Activated gamma-delta T cell (primary cell): Measurements from ENCODE around the gene NT5M.
A peak's percentile ranks its signal among the peaks of the same experiment; 100 is the strongest.

ENCODE experiments used
- DNase-seq: peaks from one replicate; lab custom pipeline; 2025; lab: John Stamatoyannopoulos, UW

NT5M gene

DNA sequence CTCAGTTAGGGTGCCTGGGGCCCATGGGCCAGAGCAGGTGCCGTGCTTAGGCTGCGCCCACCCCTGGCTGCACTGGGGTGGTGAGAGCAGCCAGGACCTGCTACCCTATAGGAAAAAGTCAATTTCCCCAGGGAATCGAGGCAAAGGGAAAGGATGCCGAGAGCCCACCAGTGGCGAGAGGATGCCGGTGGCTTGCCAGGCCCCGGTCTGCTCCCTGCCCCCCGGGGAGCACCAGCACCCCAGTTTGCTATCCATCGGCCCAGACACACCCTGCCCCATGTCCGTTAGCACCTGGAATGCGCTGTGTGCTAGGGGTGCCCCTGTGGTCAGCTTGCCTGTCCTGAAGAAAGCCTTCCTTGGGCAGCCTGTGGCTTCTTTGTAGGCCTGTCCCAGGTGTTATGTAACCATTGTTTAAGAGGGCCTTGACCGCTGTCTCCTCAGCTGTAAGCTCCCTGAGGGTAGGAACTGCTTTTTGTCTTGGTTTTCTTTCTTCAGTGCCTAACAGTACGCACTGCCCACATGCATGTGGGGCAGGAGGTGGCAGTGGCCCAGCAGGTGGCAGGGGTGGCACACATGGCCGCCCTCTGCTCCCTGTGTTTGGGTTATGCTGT is 40.8 kb downstream of the NT5M start:
- no peak for DNase-seq

DNA sequence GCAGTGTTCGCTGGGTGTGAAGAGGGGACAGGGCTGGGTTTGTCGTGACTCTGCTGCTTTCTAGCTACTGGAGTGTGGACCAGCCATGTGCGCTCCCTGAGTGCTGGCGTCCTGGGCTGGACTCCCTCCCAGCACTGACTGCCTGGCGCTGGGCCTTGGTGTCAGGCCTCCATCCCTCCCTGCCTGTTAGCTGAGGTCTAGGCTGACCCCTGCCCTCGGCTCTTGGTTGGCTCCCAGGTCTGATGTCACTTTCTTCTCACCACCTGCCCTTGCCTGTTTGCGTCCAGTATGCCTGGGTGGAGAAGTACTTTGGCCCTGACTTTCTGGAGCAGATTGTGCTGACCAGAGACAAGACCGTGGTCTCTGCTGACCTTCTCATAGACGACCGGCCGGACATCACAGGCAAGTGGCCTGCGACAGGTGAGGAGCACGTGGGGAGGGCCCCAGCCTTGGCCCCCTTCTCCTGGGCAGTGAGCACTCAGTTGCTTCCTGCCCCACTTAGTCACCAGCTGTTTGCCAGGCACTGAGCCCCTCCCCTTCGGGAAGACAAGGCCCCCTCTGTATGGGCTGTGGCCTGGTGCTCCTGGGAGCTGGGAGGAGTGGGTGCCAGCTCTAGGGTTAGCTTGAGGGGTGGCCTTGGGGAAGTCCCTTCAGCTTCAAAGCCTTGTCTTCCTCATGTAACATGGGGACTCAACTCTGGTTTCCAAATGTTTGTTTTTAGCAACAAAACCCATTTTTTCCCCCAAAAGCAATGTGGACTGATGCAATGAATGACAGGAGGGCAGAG is 41.5 kb downstream of the NT5M start:
- DNase-seq, result no peak

DNA sequence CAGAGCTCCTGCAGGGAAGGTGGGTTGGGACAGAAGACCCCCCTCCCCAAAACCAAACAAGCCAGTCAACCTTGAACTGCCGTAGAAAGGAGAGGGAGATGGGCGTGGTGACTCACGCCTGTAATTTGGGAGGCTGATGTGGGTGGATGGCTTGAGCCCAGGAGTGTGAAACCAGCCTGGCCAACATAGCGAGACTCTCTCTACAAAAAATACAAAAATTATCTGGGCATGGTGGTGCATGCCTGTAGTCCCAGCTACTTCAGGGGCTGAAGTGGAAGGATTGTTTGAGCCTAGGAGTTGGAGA is 42.1 kb downstream of the NT5M start:
- no peak for DNase-seq

DNA sequence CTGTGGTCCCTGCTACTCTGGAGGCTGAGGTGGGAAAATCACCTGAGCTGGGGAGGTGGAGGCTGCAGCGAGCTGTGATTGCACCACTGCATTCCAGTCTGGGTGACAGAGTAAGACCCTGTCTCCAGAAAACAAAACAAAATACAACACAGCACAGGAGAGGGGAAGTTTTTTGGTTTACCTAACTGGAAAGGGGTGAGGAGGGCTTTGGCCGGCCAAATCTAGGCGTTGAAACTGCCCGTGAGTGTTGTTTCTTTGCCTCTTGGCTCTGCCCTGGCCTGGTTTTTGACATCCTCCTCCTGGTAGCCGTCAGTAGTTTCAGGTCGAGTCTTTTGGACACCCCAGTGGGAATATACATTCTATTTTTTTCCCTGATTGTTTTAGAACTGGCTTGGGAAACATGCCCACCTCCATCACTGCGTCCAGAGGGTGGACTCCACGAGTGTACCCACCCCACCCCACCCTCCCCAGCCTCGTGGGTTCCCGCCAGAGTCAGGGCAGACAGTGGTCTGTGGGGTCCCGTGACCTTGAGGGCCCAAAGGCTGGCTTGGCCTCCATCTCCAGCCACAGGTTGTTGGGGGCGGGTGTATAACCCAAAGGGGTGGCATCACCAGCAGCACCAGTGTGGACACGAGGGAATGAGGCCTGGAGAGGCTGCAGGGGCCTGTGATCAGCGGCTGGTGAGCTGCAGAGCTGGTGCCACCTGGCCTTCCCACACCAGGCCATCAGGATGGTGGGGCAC is 42.7 kb downstream of the NT5M start:
- no peak for DNase-seq

DNA sequence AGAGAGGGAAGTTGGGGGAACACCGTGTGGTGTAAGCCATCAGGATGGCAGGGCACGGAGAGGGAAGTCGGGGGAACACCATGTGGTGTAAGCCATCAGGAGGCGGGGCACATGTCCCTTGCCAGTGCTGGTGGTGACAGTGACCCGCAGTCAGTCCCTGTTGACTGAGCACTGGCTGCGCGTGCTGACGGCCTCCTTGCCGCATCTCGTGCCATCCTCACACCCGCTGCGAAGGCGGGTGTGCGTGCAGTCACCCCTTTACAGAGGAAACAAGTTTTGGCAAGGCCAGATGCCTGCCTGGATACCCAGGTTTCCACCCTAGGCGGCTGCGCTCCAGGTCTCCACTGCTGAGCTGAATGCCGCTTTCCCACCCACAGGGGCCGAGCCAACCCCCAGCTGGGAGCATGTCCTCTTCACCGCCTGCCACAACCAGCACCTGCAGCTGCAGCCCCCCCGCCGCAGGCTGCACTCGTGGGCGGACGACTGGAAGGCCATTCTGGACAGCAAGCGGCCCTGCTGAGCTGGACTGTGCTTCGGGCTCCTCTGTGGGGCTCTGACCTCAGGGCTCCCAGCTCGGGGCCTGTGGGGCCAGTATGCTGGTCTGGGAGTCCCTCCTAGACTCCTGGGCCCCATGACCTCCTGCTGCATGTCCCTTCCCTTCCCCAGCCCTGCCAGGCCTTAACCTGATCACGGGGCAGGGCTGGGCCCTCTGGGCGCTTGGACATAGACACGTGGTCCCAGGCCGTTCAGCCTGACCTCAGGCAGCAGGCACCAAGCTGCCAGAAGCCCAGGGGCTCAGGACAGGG is 43.5 kb downstream of the NT5M start:
- DNase-seq, result no peak

DNA sequence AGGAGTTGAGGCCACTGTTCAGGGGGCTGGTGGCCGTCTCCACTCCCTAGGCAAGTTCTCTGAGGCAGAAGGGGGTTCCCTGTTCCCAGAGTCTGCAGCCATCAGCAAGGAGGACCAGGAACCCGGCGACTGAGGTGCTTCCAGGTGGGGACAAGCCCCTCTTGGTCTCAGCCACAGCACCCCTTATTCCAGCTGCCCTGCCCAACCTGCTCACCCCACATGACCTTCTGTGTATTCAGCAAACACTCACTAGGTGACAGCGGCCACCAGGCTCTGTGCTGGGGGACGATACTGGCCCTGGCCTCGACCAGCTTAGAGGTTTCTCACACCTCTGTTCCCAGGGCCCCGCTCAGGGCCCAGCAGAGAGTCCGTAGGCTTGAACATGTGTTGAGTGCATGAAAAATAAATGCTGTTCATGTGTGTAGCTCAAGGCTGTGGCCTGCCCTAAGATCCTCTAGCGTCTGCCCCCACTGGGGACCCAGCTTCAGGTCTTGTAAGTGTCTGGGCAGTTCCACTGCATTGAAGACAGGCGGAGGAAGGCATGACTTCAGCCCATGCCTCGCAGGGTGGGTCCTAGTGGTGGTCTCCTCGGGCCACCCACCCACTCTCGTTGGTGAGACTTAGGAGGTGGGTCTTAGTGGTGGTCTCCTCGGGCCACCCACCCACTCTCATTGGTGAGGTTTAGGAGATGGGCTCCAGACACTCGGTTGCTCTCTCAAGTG is 44.2 kb downstream of the NT5M start:
- no peak for DNase-seq

DNA sequence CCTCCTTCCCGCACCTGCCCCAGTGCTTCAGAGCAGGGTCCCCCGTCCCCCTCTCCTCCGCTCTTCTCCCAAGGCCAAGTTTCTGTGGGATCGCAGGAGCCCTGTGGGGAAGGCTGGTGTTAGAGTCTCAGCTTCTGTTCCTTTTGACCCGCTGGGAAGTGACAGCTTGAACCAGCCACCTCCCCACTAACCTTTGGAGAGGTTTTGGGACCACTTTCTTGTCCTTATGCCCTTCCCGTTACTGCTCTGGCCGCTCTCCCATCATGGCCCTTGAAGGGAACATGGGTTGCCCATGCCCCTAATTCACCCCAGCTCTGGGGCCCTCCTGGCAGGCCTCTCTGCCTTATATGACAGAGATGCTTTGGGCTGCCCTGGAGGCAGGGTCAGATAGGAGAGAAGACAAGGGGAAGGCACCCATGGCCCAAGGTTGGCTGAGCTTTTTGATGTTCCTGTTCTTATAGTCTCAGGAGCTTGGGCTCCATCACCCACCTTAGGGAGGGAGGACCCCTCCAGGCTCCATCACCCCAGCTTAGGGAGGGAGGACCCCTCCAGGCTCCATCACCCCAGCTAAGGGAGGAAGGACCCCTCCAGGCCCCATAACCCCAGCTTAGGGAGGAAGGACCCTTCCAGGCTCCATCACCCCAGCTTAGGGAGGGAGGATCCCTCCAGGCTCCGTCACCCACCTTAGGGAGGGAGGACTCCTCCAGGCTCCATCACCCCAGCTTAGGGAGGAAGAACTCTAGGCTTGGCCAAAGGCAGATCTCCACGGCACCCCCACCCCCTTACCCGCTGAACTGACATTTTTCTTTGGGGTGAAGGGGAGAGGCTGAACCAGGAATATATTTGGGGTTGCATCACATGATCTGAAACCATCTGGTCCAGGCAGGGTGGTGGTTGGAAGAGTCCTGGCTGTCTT is 45.0 kb downstream of the NT5M start:
- DNase-seq, result no peak

DNA sequence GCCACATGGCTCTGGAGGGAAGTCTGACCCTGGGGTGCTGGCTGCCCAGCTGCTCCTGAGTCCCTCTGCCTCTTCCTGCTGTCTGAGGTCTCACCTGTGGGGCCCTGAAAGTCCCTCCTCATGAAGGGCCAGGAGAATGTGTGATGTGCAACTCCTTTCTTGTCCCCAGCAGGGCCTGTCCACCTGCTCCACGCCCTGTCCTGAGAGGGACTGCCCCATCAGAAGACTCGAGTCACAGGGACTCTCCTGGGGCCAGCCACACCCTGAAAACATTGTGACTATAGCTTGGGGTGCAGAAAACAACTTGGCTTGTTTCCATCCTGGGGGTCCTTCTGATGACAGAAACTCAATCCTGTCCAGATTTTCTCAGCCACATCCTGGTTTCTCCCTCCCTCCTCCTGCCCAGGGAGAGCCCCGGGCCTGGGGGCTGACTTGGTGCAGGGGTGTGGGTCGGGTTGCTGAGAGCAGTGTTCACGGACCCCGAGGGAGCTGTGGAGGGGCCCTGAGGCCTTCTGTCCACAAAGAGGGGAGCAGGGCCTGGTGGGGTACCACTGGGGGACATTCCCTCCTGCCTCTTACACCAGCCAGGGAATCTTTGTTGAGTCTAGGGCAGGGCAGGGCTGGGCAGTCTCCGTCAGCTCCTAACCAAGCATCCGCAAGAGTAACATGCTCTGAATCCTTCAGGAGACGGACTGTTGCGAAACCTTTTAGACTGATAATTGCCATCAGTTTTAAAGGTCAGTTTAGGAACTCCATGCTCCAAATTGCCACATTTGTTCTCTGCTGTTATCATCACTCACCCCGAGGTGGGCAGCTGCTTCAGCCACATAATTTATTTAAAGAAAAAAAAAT is 45.9 kb downstream of the NT5M start:
- DNase-seq, result no peak

DNA sequence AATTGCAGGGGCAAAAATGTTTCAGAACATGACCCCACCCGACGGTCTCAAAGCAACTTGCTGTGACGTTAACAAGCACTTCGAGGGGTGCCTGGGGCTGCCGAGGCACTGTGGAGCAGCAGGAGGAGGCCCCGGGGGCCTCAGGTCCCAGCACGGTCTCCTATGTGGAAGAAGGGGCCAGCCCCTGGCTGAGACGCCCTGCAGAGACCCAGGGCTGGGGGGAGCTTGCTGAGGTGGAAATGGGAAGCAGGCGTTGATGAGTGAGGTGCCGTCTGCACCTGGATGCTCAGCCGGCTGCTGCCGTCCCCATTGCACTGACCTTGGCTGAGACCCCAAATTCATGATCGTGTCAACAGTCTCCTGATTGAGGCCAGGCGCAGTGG is 46.5 kb downstream of the NT5M start:
- DNase-seq, result no peak

DNA sequence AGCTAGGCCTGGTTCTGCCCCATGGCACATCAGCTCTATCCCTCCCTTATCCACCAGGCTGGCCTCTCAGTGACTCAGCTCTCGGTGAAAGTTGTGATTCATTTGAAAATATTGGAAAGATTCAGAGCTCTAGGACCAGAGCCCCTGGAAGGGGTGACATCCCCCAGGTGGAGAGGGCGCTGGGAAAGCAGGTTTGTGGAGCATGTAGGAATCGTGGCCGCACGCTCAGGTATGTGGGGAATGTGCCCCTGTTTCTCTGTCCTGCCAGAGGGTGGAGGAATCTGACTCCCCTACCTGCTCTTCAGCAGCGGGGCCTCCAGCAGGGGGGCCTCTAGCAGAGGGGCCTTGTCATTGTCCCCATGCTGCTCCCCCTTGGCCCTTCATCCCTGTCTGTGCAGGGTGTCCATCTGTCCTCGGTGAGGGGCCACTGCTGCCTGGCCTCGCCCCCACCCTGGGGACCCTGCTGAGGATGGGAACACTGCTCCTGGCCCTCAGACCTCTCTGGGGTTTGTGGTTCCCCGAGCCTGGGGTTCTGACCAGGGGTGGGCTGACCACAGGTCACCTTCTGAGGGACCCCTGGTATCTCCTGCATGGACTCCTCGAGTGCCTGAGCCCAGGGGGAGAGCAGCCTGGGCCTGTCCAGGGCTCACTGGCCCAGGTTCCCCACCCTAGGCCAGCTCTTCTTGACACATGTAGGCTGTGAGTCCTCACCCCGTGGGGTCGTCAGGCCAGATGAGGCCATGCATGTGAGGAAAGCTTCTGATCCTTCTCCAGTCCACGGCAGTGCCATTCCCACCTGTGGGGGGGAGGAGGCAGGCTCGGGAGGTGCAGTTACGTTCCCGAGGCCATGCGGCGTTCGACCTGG is 47.5 kb downstream of the NT5M start:
- no peak for DNase-seq

DNA sequence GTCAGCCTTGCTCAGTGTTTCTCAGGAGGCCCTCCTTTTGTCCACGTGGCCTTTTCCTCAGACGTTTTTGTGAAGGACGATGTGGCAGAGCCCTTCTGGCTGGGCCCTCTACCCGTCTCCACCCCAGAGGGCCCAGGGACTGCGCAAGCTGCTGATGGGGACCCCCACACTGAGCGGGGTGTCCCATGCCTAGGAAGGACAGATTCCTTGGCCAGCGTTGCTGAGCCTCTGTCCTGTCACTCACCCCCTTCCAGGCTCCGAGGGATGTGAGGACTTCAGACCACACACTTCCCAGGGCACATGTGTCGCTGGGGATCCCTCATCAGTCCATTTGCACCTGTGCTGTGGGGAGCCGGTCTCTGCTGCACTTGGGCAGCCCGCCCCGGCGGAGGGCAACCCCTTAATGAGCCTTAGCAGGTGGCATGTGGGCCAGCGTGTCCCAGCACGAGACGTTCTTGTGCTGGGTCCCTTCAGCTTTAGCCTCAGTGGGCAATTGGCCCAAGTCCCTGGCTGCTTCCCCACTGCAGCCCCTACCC is 48.3 kb downstream of the NT5M start:
- no peak for DNase-seq

DNA sequence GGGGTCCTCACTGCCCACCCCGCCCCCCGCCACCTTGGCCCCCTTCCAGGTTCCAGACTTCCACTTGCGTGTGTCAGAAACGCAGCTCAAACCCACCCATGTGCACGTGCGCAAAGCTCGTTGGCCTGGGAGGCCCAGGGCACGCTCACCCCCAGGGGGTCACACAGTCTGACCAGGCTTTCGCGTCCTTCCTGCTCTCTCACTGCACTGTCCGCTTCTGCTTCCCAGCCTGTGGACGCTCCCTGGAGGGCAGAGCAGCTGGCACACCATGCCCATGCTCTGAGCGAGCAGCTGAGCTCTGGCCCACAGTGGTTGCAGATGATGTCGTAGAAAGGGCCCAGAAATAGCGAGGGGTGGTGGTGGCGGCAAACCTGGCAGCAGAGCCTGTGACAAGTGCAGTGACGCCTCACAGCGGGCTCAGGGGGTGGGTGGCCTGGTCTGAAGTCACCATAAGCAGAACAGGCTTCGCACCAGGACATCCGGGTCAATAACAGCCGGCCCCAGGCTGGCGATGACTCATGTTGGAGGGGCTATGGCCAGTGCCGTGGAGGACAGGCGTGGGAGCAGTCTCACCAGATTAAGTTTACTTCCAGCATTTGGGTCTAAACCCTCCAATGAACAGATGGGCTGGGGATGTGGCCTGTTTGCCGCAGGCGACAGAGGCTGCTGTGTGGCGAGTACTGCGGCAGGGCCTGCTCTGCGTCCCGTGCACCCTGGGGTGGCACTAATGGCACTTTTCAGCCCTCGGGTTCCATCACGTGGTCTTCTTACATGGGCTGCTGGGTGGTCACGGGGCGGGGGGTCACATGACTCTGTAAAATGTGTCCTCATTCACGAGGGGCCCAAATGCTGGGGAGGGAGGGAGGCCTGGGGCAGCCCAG is 49.0 kb downstream of the NT5M start:
- no peak for DNase-seq

DNA sequence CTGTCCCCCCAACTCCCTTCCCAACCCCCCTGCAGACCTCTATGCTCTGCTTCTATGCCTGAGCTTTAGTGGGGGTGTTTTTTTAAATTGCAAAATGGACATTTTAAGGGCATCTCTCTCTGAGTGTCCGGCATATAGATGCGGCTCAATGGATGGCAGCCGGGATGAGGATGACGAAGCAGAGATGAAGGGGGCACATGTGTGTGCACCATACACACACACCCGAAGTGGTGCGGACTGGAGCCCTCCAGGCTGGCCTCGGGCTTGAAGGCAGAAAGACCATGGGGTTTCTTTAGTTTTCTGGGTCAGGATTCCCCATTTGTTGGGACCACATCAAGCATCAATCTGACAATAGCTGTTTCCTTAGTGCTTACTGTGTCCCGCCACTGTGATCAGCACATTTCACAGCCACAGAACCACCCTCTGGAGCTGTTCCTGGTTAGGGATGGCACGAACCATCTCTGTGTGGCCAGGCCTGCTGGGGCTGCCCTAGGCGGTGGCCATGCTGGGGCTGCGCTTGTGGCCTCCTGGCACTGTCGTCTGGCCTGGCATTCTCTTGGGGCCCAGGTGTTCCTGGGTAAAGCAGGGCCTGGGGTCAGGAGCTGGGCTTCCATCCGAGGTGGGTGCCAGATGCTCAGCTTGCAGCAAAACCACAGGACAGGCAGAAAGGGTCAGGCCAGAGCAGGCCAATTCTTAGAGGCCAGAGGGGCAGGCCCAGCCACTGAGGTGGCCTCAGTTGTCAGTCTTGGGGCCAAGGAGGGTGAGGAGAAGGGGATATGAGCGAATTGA is 49.9 kb downstream of the NT5M start:
- no peak for DNase-seq

DNA sequence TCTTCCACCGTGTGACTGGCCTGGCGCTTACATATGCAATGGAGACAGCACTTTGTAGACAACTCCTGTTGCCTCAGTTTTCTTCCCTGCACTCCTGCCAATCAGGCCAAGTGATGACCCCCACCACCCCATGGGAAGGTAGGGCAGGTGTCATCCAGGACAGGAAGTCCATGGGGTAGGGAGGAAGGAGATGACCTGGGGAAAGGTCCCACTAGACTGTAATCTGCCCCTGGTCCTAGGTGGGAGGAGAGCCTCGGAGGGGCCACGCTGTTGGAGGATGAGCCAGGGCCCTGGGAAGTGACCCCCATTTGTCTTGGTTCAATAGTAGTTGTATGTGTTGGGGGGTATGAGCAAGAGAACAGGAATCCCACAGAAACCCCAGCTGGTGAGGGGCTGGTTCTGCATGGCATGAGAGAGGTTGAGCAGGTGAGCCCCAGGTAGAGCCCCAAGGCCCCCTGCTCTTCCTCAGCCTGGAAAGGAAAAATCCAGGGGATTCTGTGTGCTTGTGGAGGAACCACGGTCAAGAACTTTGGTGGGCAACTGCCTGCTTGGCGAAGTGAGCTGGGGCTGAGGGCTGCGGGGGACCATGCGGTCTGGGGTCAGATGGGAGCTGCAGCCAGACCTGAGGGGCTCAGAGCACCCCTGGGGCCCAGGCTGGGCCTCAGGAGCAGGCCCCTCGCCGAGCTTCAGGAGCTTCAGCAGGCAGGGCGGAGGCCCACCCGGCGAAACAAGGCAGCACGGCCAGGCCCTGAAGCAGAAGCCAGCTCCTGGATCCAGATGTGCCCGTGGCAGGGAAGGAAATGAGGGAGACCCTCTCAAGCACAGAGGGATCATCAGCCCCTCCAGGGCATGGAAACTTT is 50.7 kb downstream of the NT5M start:
- no peak for DNase-seq

DNA sequence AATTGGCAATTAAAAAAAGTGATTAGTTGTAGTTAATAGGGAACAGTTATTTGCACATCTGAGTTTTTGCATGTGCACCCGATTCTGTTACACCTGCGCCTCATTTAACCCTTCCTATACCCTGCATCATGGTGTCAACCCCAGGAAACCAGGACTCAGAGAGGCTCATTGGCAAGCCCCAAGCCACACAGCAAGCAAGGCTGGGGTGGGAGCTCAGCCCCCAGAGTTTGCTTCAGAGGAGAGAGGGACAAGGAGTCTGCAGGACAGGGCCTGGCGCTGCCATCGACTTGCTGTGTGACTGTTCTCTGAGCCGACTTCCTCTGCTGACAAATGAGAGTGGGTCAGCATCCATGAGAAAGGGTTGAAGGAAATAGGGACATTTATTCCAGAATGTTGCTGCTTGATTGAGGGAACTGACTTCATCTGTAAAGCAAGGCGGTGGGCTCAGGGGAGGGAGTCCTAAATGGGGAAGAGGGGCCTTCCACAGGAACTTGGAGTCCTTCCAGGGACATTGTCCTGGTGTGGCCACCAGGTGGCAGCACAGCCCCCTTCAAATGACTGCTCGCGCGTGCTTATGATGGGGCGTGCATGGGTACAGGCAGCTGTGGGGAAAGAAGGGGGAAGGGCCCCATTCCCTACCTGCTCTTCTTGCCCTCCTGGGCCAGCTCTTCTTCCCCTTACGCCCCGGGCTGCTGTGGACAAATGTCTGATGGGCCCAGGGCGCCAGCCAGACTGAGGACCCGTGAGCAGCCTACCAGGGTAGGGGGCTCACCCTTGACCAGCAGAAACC is 51.6 kb downstream of the NT5M start:
- DNase-seq, result peak; percentile 32
